SK-N-SH (cell line): ENCODE results near the gene APP. TPM values are rescaled to one million over a fixed set of nuclear protein-coding genes. Genes with fewer than 3 reads are reported as not detected.

ENCODE experiments used
- CTCF ChIA-PET: fragments of 300-600, 350-600 bp; formaldehyde crosslinking; extraction: SDS; loops from one replicate; lab custom pipeline; 2021; lab: Yijun Ruan, JAX
- POLR2A ChIA-PET: fragments of 350-600 bp; sonication (Branson Sonifier 250); formaldehyde crosslinking; extraction: SDS; loops from one replicate; lab custom pipeline; 2020; ENCODE audit warnings: antibody characterized with exemption, inconsistent platforms; lab: Yijun Ruan, JAX
- DNase-seq: peaks from one replicate; pipeline ENCODE4 v3.0.0; 2012
- H2AFZ ChIP-seq: fragments of 200-600 bp; sonication (generic); 2 replicates; pipeline ENCODE4 v1.8.1; 2016; ENCODE audit warnings: antibody characterized with exemption, mild to moderate bottlenecking, low read depth
- H3F3A ChIP-seq: fragments of 200-600 bp; sonication (generic); replicated peaks from 2 replicates; pipeline ENCODE3; 2016; ENCODE audit warnings: antibody characterized with exemption, mild to moderate bottlenecking; ENCODE audit not compliant: insufficient read depth
- H3K27ac ChIP-seq, 2 experiments: fragments of 200-500 bp in 1 of 2; fragments of 200-600 bp in 1 of 2; sonication (Bioruptor generic) in 1 of 2; sonication (generic), shearing (Covaris generic) in 1 of 2; 2 replicates each; pipeline versions ENCODE4 v1.5.1 to v1.6.1; 2014 to 2016; ENCODE audit warnings: low read depth in 2 of 2, inconsistent platforms in 1 of 2, low read length in 1 of 2, mild to moderate bottlenecking in 1 of 2, mixed read lengths in 1 of 2
- H3K27me3 ChIP-seq: fragments of 200-600 bp; sonication (generic), shearing (Covaris generic); 2 replicates; pipeline ENCODE4 v1.6.1; 2016; ENCODE audit warnings: mixed run types; ENCODE audit not compliant: insufficient read depth
- H3K36me3 ChIP-seq, 2 experiments: fragments of 200-500 bp in 1 of 2; fragments of 200-600 bp in 1 of 2; sonication (Bioruptor generic) in 1 of 2; sonication (generic) in 1 of 2; replicated peaks in 1 of 2; 2 replicates each; pipeline versions ENCODE3 to v1.5.1; 2014 to 2016; ENCODE audit warnings: low read length in 1 of 2, mild to moderate bottlenecking in 1 of 2; ENCODE audit not compliant: insufficient read depth in 2 of 2, control insufficient read depth in 1 of 2
- H3K4me1 ChIP-seq, 2 experiments: fragments of 200-500 bp in 1 of 2; fragments of 200-600 bp in 1 of 2; sonication (Bioruptor generic) in 1 of 2; sonication (generic), shearing (Covaris generic) in 1 of 2; 2 replicates each; pipeline versions ENCODE4 v1.5.1 to v1.6.1; 2014 to 2016; ENCODE audit warnings: low read depth in 1 of 2, low read length in 1 of 2, mixed run types in 1 of 2; ENCODE audit not compliant: insufficient read depth in 2 of 2, control insufficient read depth in 1 of 2
- H3K4me2 ChIP-seq: fragments of 200-600 bp; sonication (generic), shearing (Covaris generic); 2 replicates; pipeline ENCODE4 v1.6.1; 2017; ENCODE audit warnings: mixed run types
- H3K4me3 ChIP-seq, 2 experiments: fragments of 200-500 bp in 1 of 2; fragments of 200-600 bp in 1 of 2; sonication (Bioruptor generic) in 1 of 2; sonication (generic), shearing (Covaris generic) in 1 of 2; 2 replicates each; pipeline versions ENCODE4 v1.5.1 to v1.8.1; 2014 to 2016; ENCODE audit warnings: low read depth in 2 of 2, inconsistent platforms in 1 of 2, low read length in 1 of 2, mild to moderate bottlenecking in 1 of 2, mixed read lengths in 1 of 2, moderate library complexity in 1 of 2
- H3K79me2 ChIP-seq: fragments of 200-600 bp; sonication (generic); 2 replicates; pipeline ENCODE4 v1.8.1; 2017; ENCODE audit warnings: mild to moderate bottlenecking; ENCODE audit not compliant: insufficient read depth
- H3K9ac ChIP-seq: fragments of 200-600 bp; sonication (generic); 2 replicates; pipeline ENCODE4 v1.6.1; 2017; ENCODE audit warnings: mixed run types
- H3K9me2 ChIP-seq: fragments of 200-600 bp; sonication (generic); 2 replicates; pipeline ENCODE4 v1.6.1; 2017; ENCODE audit warnings: mixed run types
- H3K9me3 ChIP-seq: fragments of 200-600 bp; sonication (generic); 2 replicates; pipeline ENCODE4 v1.6.1; 2017; ENCODE audit warnings: mixed run types, mild to moderate bottlenecking, moderate library complexity
- H4K20me1 ChIP-seq: fragments of 200-600 bp; sonication (generic); 2 replicates; pipeline ENCODE4 v1.6.1; 2017; ENCODE audit warnings: mild to moderate bottlenecking, mixed run types; ENCODE audit not compliant: insufficient read depth
- CTCF ChIP-seq: fragments of 200-600 bp; sonication (generic); IDR thresholded peaks from 2 replicates; pipeline ENCODE4 v1.6.1; 2017; ENCODE audit warnings: antibody characterized with exemption, mild to moderate bottlenecking, moderate library complexity
- FOSL2 ChIP-seq: IDR thresholded peaks from 2 replicates; pipeline ENCODE4 v1.4.0; 2012; ENCODE audit warnings: low read depth, mild to moderate bottlenecking, moderate library complexity, borderline replicate concordance
- GABPA ChIP-seq: IDR thresholded peaks from 2 replicates; pipeline ENCODE4 v1.4.0; 2012; ENCODE audit warnings: low read depth, mild to moderate bottlenecking
- IRF3 ChIP-seq: fragments of 150-350 bp; IDR thresholded peaks from 2 replicates; pipeline ENCODE4 v1.6.1; 2016; ENCODE audit warnings: mild to moderate bottlenecking, low read depth, low read length
- JUND ChIP-seq: IDR thresholded peaks from 2 replicates; pipeline ENCODE4 v1.4.0; 2012
- MEF2A ChIP-seq: IDR thresholded peaks from 2 replicates; pipeline ENCODE4 v1.4.0; 2012; ENCODE audit warnings: low read depth, borderline replicate concordance
- NRF1 ChIP-seq: IDR thresholded peaks from 2 replicates; pipeline ENCODE4 v1.6.1; 2012; ENCODE audit warnings: low read depth, mild to moderate bottlenecking, low read length
- PBX3 ChIP-seq: IDR thresholded peaks from 2 replicates; pipeline ENCODE4; 2012
- REST ChIP-seq: IDR thresholded peaks from 2 replicates; pipeline ENCODE4 v1.6.1; 2012; ENCODE audit warnings: mild to moderate bottlenecking, low read depth, low read length, moderate library complexity
- TAF1 ChIP-seq: IDR thresholded peaks from 2 replicates; pipeline ENCODE4 v1.6.1; 2012; ENCODE audit warnings: low read depth, mild to moderate bottlenecking, low read length, moderate library complexity, borderline replicate concordance
- WGBS: methylation state at CpG from one replicate; pipeline ENCODE4 v1.1.6; 2017; ENCODE audit warnings: low lambda C conversion rate; 5-methylcytosine and 5-hydroxymethylcytosine counted together
- polyA plus RNA-seq, 3 experiments: library from polyadenylated mRNA; depleted of rRNA; stranded (reverse); fragments of >200 nt; gene quantifications; 2 replicates each; pipeline ENCODE4 v1.2.3, GENCODE V29; 2012

The APP gene
- polyA plus RNA-seq, 1 of the 3 experiments (the other 2 are of a cell fraction), result 780 TPM

- TF ChIP-seq REST (no peak), PBX3 (no peak), MEF2A (no peak), TAF1 (no peak), JUND (no peak), IRF3 (no peak), CTCF (no peak)
Measured at GRCh38 chr21:25897383-25897782, 273.2 kb downstream of the APP start (continued).

GRCh38 chr21:25896501-25897056 is 274.0 kb downstream of the APP start:
- peaks cover 20 to 33% of the 10 kb centered on the region in 2 experiments for H3K36me3 ChIP-seq
- peak overlapping the region; percentile 12 to 15; a peak in 2 of 4 replicates for H3K27ac ChIP-seq
- no peak for TF ChIP-seq NRF1
- no peak for TF ChIP-seq IRF3
- no peak for TF ChIP-seq FOSL2
- no peak for TF ChIP-seq GABPA
- peaks cover 22% of the 10 kb centered on the region for H3F3A ChIP-seq
- H3K9me3 ChIP-seq, result no peaks in the 10 kb centered on the region
- WGBS, result 65% methylated on average over 4 of the region's 4 CpGs
- H4K20me1 ChIP-seq, result no peaks in the 10 kb centered on the region
- H3K9ac ChIP-seq, result no peak overlapping the region
- POLR2A ChIA-PET, result interaction anchor here (1.0 kb wide), 1 partner anchor 272 kb away, joined by 3 read pairs; no protein-coding TSS in a partner anchor
- H2AFZ ChIP-seq, result no peak overlapping the region
- CTCF ChIA-PET, result interaction anchor here (0.8 to 2.0 kb wide), 11 partner anchors 10 to 274 kb away, joined by 3 to 14 read pairs (median 6); partner anchors contain the start of gene APP
- no peak for DNase-seq
- no peak overlapping the region for H3K4me3 ChIP-seq
- H3K27me3 ChIP-seq, result no peaks in the 10 kb centered on the region
- no peak overlapping the region for H3K4me2 ChIP-seq
- no peaks in the 10 kb centered on the region for H3K9me2 ChIP-seq
- H3K4me1 ChIP-seq, result peaks cover 0 to 18% of the 10 kb centered on the region in 2 experiments; a peak in 2 of 4 replicates
- no peaks in the 10 kb centered on the region for H3K79me2 ChIP-seq
